Fibroblast of lung (primary cell): ENCODE results near the gene CERS4.

Experiments used
- EZH2 ChIP-seq: IDR thresholded peaks from 2 replicates; pipeline ENCODE4 v1.5.1; 2012; ENCODE audit warnings: low read length, control low read depth, mild to moderate bottlenecking; ENCODE audit errors: missing control alignments
- TF ChIP-seq, protein P1 (sequence below), 2 donors: IDR thresholded peaks in 1 of 2; conservative IDR thresholded peaks in 1 of 2; 1 replicate in 1 of 2; 2 replicates in 1 of 2; pipeline ENCODE4 v1.5.1; 2011 to 2012; ENCODE audit warnings: low read length in 2 of 2, control low read depth in 1 of 2, inconsistent platforms in 1 of 2, low read depth in 1 of 2, mild to moderate bottlenecking in 1 of 2

DNA sequence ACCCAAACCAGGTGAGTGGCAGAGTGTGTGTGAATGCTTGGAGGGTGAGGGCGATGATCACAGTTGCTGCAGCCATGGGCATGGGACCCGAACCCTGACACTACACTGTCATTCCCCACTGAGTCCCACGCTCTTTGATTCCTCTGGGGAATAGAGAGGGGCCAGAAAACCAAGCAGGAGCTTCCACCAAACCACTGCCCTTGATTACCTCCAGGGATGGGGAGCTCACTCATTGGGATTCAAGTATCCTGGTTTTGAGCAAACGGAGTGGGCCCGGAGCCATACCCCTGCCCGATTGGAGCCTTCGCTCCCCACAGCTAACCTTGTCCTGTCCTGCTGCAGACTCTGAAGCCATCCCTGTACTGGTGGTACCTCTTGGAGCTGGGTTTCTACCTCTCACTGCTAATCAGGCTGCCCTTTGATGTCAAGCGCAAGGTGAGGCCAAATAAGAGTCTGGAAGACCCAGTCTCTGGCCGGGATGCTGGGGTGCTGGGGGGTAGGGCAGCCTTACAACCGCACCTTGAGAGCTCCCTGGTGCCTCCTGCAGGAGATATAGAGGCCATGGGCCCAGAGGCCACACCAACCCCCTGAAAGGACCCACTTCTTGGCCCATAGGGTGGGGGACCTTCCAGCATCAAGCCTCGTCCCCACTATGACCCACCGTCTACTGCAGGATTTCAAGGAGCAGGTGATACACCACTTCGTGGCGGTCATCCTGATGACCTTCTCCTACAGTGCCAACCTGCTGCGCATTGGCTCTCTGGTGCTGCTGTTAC lies 47.3 kb downstream of the CERS4 start:
- TF ChIP-seq, protein P1, sequence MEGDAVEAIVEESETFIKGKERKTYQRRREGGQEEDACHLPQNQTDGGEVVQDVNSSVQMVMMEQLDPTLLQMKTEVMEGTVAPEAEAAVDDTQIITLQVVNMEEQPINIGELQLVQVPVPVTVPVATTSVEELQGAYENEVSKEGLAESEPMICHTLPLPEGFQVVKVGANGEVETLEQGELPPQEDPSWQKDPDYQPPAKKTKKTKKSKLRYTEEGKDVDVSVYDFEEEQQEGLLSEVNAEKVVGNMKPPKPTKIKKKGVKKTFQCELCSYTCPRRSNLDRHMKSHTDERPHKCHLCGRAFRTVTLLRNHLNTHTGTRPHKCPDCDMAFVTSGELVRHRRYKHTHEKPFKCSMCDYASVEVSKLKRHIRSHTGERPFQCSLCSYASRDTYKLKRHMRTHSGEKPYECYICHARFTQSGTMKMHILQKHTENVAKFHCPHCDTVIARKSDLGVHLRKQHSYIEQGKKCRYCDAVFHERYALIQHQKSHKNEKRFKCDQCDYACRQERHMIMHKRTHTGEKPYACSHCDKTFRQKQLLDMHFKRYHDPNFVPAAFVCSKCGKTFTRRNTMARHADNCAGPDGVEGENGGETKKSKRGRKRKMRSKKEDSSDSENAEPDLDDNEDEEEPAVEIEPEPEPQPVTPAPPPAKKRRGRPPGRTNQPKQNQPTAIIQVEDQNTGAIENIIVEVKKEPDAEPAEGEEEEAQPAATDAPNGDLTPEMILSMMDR (conservative IDR thresholded peaks at IDR 0.05 in 1 of 2, IDR thresholded peaks at IDR 0.05 in 1 of 2; ENCODE audit: low read depth in 1 of 2, low read length in 2 of 2): no peak
- no peak for TF ChIP-seq EZH2
